HUDEP-2 (cell line): Measurements from ENCODE around the gene CFAP57.

Experiments used
- DNase-seq, 76 experiments: peaks; one replicate each; lab custom pipeline; 2025; ENCODE audit not compliant: unreplicated experiment in 76 of 76; lab: John Stamatoyannopoulos, UW

The CFAP57 gene

DNA sequence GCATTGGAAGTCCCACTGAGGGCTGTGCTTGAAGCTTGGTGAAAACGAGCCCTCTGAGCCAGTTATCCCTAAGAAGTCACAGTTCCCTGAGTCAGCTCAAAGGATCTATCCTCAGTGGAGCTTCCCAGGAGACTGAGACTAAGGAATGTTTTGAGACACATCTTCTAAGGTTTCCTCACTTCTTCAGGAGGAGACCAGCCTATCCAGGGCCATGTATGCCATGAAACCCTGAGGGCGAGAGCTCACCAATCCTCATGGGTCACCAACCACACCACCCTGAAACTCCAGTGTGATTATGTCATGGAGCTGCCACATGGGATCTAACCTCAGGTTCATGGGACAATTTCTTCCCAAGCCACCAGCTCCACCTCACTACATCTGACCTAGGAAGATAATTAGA is 121.0 kb downstream of the CFAP57 start:
- DNase-seq, result no peak

DNA sequence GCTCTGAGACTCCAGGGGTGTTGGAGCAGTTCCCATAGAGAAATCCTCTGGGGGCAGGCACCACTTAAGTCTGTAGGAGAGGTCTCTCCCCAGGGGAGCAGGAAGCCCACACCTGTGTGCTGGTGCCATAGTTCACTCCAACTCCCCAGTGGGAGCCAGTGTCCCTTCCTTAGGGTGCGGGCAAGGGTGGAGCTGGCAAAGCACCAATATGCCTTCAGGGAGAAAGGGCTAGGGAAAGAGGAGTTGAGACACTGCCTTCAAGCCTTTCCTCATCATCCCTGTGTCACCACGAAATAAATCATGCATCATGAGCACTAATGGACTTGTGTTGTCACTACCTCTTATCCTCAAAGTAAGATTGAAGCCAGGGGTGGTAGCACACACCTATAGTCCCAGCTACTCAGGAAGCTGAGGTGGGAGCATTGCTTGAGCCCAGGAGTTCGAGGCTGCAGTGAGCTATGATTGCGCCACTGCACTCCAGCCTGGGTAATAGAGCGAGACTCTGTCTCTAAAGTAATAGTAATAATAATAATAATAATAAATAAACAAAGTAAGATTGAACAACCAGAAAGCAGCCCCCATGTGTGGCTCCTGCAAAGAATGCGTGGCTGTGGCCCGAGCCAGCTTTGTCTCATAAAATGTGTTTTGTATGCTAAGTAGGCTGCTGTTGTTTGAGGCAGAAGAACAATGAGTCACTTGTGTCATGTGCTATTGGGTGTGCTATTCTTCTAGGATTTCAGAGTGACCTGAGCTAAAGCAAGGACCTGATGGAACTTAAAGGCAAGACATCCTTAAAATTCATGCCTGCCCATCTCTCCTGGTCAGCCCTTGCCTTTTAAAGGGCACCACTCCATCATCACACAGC is 122.0 kb downstream of the CFAP57 start:
- DNase-seq, result no peak

DNA sequence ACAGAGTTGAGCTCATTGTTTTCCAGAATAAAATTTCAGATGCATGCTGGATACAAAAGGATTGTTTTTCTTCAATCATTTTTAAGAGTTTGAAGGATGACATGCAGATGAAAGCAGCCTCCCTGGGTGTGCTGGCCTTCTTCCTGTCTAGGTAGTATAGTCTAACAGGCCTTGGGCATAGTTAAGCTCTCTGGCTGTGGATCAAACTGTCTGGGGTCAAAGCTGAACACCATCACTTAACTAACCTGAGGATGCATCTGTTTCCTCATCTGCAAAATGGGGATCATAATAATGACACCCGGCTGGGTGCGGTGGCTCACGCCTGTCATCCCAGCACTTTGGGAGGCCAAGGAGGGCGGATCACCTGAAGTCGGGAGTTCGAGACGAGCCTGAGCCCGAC is 122.6 kb downstream of the CFAP57 start:
- no peak for DNase-seq

DNA sequence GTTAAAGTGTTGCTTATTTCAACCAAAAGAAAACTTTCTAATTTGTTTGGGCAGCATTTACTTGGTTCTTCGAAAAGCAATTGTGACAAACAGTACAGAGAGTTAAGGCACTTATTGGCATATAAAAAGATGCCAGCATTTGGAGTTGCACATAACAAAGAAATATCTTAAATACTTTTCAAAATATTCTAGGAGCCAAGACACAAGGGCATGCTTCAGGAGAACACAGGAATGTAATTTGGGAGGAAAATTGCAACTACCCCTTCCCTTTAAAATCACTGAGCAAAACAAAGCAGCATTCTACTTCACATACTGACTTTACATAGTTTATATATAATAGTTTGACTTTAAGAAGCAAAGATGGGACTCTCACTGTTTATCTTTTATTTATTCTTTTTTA is 124.1 kb downstream of the CFAP57 start:
- no peak for DNase-seq

DNA sequence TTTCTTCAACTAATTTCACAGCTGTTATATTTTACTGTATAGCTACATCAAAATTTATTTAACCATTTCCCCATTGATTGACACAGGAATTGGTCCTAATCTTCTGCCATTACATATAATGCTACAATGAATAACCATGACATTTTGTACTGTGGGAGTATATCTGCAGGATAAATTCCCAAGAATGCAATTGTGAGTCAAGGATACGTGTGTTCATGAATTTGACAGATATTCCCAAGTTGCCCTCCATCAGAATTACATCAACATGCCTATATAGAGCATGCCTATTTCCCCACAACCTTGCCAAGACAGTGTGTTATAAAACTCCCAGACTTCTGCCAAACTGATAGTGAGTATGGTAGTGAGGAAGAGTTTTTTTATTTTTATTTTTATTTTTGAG is 125.9 kb downstream of the CFAP57 start:
- no peak for DNase-seq

DNA sequence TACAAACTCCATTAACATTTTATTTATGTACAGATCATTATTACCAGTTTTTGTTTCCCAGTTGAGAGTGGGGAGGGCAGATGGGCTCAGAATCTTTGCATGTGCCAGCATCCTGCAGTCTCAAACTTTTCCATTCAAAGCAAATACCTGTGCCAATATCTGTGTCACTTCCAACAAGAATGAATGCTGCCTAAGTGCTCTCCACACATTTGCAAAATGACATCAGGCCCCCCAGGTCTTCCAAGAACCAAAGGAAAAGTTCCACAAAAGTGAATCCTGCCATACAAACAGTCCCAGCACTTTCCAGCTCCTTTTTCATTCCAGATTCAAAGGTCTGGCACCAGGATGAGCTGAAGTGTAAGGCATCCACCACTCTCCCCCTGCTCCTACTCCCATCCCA is 127.0 kb downstream of the CFAP57 start:
- no peak for DNase-seq

DNA sequence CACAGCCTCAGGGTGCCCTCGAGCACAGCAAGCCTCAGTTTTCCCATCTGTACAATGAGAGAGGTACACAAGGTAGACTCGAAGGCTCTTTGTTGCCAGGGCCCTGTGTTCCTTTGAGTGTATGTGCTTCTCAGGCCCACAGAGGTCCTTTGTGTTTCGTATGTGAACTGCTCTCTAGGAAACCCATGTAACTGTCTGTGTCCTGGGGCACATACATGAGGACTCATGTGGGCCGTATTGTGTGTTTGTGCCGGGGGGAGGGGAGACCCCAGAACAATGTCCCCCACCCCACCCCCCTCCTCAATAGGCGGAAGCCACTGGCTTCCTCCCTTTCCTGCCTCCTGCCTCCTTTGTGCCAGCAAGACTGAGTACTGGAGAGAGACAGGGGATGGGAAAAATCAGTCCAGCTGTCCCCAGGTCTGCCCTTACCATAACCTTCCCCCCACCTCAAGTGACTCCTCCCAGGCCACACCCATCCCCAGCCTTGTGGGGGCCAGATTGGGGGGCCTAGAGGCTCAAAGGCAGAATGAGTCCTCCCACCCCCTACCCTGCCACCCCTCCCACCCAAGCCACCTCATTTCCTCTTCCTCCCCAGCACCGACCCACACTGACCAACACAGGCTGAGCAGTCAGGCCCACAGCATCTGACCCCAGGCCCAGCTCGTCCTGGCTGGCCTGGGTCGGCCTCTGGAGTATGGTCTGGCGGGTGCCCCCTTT is 128.4 kb downstream of the CFAP57 start, which contains the start of gene TIE1:
TIE1 (plus strand) TSS at position 605 of the 717 bp plus-strand sequence; CDS start at position 695, 90 bp downstream.
- DNase-seq, result no peak

DNA sequence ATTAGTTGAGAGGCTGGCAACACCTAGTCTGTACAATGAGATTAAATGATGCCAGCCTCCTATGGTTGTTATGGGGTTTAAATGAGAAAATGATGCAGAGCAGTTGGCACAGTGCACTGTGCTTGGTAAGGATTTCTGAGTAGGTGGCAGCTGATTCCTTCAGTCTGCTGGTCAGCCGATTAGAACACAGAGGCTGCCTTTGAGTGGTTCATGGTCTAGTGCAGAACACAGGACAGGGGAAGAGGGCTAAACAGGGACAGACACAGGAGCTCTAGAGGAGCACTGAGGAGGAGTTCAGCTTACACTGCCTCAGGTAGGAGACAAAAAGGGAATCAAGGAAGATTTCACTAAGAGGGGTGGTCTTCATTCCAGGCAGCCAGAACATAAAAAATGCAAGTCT is 130.1 kb downstream of the CFAP57 start:
- DNase-seq, result no peak

DNA sequence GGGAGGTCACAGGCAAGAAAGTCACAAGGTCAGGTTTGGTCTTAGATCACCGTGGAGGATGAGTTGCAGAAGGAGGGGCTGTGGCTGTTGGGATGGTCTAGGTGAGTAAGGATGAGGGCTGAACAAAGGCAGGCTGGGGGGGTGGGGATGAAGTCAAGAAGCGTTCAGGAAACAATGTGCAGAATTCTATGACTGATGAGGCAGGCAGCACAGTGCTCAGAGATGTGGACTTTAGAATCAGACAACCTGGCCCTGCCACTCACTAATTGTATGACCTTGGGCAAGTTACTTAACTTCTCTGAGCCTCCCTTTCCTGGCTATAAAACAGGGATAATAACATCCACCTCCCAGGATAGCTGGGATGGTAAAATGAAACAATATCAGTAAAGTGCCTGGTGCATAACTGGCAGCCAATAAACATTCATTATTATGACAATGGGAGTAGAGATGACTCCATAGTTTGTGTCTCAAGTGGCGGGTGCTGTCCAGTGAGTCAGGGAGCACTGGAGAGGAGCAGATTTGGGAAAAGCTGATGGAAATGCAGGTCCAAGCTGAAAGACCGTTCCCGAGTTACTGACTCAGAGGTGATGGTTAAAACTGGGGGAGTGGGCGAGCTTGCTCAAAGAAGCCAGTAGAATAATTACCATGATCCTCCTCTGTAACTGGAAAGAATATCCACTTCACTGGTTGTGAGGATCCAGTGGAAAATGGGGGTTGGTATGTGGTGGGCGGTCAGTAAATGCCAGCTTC is 130.8 kb downstream of the CFAP57 start:
- no peak for DNase-seq

DNA sequence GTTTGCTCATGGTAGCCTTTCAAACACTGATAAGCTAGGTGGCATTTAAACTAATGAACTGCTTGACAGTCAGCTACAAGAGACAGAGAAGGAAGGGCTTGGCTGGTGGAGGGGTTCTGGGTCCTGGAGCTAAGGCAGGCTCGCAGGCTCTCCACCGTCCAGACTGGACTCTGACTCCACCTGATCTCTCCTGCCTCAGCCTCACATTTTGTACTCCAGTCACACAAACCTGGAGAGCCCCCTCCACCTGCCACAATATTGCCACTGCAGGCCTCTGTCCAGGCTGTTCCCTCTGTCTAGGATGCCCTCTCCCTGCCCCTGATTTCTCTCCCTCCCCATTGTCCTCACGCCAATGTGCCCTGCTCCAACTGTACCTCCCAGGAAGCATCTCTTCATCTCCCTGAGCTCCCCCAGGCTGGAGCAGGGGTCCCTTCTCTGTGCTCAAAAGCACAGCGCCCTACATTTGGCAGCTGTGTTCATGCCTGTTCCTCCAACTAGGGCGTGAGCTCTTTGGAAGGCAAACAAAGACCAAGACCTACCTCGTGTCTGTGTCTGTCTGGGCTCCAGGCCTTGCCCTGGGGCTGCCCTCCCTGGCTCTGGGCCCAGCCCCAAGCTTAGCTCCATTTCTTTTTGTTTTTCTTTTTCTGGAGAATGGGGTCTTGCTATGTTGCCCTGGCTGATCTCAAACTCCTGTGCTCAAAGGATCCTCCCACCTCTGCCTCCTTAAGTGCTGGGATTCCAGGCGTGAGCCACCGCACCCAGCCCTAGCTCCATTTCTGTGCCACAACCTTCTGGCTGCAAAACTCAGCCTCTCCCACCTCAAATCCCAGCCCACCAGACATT is 131.6 kb downstream of the CFAP57 start:
- no peak for DNase-seq
